HG02759 (cell line): ENCODE results near the gene ARL9.
"Not testable (repeated sequence)": the region's sequence is repeated elsewhere in the genome, so short reads cannot be mapped to it uniquely, and the experiment has no call there.

Experiments
- ATAC-seq: cut with Tn5 transposase; IDR thresholded peaks from one replicate; pipeline ENCODE4 v1.9.1; 2021; ENCODE audit warnings: mild to moderate bottlenecking, moderate library complexity; ENCODE audit not compliant: unreplicated experiment

The ARL9 gene, protein sequence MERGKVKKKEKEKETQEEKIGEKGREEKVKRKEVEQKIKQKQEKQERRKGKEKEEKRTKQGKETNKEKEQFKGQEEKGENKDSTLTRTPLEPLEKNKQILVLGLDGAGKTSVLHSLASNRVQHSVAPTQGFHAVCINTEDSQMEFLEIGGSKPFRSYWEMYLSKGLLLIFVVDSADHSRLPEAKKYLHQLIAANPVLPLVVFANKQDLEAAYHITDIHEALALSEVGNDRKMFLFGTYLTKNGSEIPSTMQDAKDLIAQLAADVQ

DNA sequence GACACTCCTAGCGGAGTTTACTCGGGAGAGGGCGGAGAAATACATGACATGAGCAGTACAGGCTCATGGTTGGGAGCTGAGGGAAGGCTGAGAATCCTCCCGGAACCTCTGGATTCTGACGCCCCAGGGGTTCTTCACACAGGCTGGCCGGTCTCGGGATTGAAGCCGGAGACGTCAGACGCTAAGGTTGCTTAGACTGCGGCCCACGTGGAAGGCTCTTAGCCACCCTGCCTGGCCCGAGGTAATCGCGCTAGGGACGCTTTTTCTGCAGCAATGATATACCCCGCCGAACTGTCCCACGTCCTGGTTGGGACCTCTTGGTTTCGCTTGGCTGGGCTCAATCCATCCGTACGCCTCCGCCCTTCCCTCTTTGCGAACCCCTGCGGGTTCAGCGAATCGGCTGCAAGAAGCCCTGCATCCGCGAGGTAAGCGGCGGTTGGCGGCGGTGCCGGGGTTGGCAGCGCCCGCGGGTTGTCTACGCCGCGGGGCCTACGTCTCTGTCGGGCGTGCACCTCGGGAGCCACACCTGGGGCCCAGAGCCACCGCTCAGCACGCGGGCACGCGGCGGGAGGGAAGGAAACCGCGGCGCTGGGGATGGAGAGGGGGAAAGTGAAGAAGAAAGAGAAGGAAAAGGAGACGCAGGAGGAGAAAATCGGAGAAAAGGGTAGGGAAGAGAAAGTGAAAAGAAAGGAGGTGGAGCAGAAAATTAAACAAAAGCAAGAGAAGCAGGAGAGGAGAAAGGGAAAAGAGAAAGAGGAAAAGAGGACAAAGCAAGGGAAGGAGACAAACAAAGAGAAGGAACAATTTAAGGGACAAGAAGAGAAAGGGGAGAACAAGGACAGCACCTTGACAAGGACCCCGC, at the start of gene ARL9:
Gene ARL9 (plus strand): TSS at position 523 of the 862 bp plus-strand sequence. CDS start 72 bp downstream, at position 595.
- peak; percentile 79 for ATAC-seq

DNA sequence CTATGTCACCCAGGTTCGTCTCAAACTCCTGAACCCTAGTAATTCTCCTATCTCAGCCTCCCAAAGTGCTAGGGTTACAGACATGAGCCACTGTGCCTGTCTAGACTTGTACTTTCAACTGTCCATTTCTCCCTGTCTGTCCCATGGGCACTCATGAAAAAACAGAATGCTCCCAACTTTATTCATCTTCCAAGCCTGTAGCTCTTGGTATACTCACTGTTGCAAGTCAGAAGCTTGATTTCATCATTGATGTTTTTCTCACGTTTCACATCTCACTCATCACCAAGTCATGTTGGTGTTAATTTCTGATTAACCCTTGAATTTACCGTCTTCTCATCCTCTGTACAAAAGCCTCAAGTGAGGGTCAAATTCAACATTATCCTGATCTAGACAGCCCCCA, 45.5 kb upstream of the ARL9 start:
- ATAC-seq, result no peak

DNA sequence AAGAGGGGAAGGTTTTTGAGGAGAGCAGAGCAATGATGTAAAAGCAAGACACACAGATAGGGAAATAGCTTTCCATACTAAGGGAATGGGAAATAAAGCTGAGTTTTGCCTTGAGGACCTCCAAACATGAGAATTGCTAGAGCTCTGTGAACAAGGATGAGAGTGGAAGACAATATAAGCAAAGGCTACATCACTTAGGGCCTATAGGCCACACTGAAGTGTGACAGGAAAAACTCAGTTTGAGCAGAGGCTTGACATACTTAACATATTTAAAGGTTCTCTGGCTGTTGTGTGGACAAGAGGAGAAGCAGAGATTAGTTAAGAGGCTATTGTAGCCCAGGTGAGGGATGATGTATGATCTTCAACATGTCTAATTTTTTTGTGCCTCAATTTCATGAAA, 43.4 kb upstream of the ARL9 start:
- ATAC-seq, result no peak

DNA sequence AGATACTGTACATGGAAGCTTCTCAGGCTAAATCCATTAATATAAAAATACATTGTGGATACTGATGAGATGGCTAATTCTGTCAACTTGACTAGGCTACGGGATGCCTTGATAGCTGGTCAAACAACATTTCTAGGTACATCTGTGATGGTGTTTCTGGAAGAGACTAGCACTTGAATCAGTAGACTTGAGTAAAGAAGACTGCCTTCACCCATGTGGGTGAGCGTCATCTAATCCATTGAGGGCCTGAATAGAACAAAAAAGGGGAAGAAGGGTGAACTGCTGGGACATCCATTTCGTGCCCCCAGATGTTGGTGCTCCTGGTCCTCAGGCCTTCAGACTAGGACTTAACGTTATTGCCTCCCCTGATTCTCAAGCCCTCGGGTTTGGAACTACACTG, 41.9 kb upstream of the ARL9 start:
- ATAC-seq, result no peak

DNA sequence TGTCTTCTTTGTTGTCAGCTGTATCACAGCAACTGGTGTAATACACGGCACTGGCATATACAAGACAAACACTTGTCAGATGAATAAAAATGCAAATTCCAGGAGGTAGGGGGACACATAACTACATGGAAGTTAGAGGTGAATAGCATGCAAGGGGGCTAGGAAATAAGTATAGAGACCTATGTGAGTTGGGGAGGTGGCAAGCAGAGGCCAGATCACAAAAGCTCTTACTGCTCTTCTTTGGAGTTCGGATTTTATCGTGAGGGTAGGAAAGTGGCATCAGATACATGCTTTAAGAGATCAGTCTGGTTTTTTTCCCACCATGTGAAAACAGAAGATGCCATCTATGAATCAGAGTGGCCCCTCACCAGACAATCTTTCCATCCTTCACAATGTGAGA, 41.0 kb upstream of the ARL9 start:
- no peak for ATAC-seq

DNA sequence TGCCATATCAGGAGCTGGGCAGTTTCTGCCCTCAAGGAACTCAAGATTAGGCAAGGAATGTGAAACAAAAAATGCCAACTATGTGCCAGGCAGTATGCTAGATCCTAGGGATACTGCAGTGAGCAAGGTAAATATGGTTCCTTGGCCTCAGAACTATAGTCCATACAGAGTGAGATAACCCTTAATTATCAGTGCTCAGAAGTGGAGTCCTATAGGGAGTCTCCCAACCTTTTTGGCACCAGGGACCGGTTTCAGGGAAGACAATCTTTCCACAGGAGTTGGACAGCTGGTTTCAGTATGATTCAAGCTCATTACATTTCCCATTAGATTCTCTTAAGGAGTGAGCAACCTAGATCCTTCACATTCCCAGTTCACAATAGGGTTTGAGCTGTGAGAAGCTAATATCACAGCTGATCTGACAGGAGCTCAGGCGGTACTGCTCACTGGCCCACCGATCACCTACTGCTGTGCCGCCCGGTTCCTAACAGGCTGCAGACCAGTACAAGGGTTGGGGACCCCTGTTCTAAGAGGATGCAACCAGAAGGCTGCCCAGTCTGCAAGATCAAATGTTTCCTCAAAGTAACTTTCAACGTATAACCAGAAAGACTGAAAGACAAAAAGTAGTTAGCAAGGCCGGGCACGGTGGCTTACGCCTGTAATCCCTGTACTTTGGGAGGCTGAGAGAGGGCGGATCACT, 39.8 kb upstream of the ARL9 start:
- no peak for ATAC-seq

DNA sequence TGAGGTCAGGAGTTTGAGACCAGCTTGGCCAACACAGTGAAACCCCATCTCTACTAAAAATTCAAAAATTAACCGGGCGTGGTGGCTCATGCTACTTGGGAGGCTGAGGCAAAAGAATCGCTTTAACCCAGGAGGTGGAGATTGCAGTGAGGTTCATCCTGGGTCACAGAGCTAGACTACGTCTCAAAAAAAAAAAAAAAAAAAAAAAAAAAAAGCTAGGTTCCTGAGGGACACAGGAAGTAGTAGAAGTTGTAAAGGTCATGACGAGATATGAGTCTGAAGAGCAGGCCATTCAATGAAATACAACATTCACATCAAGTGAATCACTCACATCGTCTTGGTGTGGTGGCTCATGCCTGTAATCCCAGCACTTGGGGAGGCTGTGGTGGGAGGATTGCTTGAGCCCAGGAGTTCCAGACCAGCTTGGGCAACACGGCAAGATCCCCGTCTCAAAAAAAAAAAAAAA, 39.3 kb upstream of the ARL9 start:
- not testable (repeated sequence) for ATAC-seq

DNA sequence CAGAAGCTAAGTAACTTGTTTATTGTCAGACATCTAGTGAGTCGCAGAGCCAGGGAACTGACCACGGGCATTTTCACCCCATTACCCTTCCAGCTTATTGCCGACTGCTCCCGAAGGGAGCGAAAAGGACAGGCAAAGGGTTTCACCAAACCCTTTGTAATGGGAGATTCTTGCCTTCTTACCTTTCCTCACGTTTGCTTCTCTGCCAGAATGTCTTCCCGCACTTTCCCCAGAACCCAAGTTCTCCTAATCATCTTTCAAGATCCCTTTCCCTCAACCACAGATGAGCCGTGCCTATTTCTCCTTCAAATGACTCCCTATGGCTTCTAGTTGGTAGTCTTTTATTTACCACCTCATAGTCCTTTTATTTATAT, 38.7 kb upstream of the ARL9 start:
- ATAC-seq, result no peak

DNA sequence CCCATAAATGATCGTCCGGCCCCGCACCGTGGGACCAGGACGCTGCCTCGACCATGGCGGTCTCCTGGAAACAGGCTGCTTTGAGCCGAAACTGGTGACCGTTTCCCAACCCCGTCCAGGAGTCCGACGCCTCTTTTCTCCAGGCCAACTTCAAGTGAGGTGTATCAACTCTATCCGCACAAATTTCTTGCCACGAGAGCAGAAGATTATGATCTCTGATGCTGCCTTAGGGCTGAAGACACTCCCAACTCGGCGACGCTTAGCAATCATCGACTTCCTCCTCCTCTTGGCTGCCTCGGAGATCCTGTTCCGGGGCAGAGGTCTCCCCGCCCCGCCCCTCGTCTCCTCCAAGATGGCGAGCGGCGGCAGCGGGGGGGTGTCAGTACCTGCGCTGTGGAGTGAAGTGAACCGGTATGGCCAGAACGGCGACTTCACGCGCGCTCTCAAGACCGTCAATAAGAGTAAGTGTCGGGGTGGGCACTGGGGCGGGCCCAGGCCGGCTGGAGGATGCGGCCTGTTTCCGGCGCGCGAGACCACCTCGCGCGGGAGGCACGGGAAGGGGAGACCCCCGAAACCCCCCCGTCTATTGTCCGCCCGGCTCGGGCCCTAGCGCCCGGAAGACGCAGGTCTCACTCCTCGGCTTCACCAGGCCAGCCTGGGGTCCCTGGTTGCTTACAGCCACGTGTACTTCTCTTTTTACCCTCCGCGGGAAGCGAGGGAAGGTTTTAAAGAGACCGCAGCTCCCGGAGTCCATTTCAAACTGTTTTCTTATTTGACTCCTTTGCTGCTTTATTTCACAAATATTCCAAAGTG, 38.1 kb upstream of the ARL9 start, which contains the start of gene SRP72:
Gene SRP72 (plus strand): TSS at position 334 of the 813 bp plus-strand sequence. CDS start 19 bp downstream, at position 353.
- ATAC-seq, result peak; percentile 96

DNA sequence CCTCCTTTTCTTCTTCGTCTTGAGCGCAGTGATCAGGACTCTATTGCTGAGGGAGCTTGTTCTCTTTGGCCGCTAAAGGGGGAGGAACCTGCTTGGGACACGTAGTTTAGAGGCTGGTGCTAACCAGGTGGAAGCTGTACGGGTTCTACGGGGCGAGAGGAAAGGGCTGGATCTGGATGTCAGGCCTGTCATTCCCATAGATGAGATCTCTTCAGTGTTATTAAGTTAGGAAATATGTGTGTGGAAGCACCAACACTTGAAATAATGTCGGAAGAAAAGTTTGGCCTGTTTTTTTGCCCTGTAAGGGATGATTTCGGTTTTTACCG, 37.5 kb upstream of the ARL9 start:
- ATAC-seq, result peak; percentile 45

DNA sequence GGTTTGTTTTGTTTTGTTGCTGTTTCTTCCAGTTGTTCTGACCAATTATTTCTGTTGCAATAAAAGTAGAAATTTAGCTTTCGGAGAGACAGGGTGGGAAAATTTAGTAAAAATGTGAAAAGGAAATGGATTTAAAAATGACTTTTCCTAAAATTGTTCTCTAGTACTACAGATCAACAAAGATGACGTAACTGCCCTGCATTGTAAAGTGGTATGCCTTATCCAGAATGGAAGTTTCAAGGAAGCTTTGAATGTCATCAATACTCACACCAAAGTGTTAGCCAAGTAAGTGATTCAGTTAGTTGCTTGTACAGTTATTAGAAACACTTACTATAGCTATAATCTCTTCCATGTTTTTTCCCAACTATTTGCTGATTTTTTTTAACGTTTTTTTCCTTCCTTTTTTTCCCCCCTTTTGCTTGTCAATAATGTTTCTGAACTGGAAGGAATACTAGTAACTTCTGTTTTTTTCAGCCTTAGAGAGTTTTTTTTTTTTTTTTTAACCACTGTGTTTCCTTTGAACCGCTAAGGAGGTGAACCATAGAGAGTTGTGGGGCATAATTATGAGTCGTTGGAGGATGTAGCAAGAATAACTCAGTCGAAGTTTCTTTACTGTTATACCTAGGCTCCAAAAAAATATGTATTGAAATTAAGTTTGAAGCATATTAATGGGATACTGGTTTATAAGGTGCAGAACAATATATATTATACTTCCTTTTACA, 35.9 kb upstream of the ARL9 start:
- ATAC-seq, result no peak

DNA sequence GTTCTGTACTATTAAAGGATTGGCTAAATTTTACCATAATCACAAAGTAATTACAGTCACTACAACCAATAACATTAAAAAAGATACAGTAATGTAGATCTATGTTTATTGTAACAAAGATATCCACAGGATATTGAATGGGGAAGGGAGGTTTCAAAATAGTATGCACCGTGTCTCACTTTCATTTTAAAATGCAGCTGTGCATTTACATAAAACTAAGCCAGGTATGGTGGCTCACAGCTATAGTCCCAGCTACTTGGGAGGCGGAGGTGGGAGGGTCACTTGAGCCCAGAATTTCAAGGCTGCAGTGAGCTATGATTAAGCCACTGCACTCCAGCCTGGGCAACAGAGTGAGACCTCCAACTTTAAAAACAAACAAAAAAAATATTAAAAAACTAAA, 29.7 kb upstream of the ARL9 start:
- peak; percentile 82 for ATAC-seq

DNA sequence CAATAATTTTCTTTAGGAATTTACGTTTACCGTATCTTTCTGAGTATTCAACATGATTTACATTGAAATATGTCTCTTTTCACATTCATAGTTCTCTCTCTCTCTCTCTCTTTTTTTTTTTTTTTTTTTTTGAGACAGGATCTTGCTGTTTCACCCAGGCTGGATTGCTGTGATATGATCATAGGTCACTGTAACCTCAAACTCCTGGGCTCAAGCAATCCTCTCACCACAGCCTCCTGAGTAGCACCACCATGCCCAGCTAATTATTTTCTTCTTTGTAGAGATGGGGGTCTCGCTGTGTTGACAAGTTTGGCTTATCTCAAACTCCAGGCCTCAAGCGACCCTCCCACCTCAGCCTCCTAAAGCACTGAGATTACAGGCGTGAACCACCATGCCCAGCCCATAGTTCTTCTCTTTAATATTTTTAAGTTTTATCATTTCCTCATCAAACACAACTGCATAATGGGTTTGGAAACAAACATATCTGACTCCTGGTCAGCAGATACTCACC, 28.3 kb upstream of the ARL9 start:
- no peak for ATAC-seq

DNA sequence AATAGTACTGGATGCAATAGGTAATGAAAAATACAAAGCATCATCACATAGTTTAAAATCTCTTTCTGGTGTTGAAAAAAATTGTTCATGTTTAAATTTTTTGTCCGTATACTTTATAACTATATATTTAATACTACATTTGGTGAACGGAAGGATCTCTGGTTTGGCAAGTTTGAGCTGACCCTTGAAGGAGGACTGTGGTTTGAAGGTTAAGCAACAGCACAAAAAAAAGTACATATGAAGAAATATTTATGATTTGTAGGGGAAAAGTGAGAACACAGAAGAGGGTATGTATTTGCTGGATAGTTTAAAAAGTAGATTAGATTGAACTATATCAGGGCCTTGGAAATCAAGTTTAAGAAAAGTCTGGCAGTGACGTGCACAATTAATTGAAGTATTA, 24.9 kb upstream of the ARL9 start:
- no peak for ATAC-seq

DNA sequence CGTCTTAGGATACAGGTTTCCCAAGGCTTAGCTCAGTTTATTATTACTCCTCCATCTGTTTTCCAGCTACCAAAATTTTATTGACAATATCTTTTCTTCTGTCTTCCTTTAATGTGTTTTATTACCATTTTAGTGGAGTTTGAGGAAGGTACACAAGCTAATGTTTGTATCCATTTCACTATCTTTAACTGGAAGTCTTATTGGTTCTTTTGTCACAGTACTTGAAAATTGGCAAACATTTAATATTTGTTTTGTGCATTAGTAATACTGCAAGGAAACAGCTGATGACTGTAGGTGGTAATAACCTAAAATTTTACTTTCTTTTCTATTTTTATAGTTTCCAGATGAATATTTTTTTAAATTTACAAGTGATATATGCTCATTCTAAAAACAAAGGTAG, 9.3 kb upstream of the ARL9 start:
- ATAC-seq, result no peak

DNA sequence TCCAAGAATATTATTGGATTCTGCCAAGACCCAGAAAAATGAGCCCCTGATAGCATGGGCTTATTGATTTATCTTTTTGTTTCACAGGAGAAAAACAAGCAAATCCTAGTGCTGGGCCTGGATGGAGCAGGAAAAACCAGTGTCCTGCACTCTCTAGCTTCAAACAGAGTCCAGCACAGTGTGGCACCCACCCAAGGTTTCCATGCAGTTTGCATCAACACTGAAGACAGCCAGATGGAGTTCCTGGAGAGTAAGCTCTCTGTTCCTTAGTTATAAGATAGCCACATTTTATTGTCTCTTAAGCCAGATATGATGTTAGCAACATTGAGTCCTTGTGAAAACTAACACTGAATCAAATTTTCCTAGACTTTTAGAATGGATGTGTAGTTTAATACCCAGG, 5.5 kb downstream of the ARL9 start:
- ATAC-seq, result no peak

DNA sequence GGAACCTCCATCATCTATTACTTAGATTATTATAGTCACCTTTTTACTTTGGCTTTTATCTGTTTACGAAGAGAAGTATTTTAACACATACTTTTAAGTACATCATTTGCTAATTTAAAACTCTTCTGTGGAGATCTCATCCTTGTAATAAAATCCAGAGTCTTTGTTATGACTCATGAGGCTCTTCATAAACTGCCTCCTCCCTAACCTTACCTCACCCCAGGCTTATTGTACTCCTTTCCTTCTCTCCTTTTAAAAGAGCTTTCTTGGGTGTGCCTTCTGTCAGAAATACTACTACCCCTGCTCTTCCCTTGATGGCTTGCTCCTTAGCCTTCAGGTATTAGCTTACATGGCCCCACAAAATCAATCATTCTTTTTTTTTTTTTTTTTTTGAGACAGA, 6.6 kb downstream of the ARL9 start:
- no peak for ATAC-seq

DNA sequence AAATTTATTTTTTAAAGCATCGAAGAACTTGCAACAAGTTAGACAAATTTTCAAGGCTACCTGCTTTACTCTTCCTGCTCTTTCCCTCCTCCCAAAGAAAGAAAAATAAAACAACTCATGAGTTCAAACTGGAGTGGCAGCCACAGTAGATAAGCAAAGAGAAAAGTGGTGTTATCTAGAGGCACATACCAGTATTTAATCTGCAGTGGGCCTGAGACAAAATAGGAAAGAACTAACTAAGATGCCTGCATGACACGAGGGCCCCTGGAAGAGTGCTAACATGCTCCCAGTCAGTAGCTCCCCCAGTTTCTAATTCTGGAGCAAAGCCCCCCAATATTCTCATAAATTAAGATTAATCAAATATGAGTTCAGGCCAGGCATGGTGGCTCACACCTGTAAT, 7.9 kb downstream of the ARL9 start:
- no peak for ATAC-seq

DNA sequence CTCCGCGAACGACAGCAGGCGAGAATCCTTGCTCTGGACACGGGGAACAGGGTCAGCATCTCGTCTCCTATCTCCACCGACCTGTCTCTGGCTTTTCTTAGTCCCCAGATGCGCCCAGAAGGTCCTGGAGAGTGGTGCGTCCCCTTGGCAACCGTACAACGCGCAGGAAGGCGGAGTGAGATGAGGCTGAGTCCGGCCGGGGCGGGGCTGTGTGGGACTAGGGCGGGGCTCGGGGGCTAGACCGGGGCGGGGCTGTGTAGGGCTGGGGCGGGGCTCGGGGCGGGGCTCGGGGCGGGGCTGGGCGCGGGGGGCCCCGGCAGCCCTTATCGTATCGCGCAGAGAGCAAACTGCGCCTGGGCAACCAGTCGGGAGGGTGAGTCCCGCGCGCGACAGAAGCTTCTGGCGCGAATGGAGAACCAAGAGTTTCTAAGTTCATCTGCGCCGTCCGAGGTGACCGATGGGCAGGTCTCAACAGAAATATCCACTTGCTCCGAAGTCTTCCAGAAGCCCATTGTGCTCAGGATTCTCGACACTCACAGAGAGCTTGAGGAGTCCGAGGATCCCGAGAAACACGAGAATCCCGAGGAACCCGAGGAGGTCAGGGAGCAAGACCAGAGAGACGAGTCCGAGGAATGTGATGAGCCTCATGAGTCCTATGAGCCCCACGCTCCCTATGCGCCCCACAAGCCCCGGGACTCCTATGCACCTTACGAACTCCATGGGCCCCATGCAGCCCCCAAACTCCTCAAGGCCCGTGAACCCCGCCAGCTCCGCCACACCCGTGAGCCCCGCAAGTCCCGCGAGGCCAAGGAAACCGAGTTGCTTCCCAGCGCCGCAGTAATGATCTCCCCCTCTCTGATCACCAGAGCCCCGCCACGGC, 24.9 kb downstream of the ARL9 start:
- ATAC-seq, result peak; percentile 99
